ENCODE results near the gene VRK3.
A peak's percentile ranks its signal among the peaks of the same experiment; 100 is the strongest.
"Not testable (repeated sequence)": the region's sequence is repeated elsewhere in the genome, so short reads cannot be mapped to it uniquely, and the experiment has no call there.

VRK3 gene

DNA sequence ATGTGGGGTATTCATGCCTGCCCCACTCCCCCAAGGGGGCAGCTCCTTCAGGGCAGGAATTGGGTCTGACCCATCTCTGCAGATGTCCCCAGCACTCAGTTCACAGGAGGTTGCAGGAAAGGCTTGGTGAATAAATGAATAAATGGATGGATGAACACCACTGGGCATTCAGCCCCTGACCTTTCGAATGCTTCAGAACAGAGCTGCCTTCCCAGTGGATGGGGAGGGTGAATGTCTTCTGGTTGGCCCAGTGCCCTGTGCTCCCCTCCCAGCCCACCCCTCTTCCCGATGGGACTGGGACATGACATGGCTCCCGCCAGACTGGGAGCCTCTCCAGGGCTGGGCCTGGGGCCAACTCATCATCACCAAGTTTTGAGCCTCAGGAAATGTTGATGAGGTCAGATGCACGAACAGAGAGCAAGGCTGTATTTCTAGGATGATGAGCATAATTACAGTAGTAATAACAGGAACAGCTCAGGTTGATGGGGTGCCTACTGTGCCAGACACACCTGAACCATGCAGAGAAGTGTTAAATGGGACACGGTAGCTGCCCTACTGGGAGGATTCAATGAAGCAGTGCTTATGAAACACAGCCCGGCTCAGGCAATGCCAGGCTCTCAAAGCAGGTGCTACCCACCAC lies 25.7 kb downstream of the VRK3 start:
- FAIRE-seq, result no peak
- no peak for DNase-seq (ENCODE audit: extremely low spot score, insufficient read length, low read depth)

GRCh38 chr19:49997709-49998108 lies 27.5 kb downstream of the VRK3 start:
- DNase-seq (ENCODE audit: extremely low spot score, insufficient read length, low read depth) (no peak), FAIRE-seq (peak; percentile 77)

GRCh38 chr19:49988433-49988832 lies 36.7 kb downstream of the VRK3 start:
- FAIRE-seq (no peak), DNase-seq (ENCODE audit: extremely low spot score, insufficient read length, low read depth) (no peak)

DNA sequence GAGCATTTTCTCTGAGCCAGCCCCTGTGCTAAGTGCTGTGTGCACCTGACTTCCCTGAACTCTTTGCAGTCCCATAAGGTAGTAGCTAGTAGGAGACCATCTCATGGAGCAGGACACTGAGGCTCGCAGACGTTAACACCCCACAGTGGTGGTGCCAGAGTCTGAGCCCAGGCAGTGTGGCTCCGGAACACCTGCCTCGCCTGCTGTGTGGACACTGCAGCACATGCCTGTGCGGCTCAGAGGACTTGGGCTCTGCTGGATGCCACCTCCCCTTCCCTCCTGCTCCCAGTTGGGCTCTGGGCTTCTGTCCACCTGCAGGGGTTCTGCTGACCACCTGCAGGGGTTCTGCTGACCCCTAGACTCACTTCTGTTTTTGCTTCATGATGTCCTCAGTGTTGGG lies 37.2 kb downstream of the VRK3 start:
- DNase-seq (ENCODE audit: extremely low spot score, insufficient read length, low read depth) (no peak), FAIRE-seq (no peak)

DNA sequence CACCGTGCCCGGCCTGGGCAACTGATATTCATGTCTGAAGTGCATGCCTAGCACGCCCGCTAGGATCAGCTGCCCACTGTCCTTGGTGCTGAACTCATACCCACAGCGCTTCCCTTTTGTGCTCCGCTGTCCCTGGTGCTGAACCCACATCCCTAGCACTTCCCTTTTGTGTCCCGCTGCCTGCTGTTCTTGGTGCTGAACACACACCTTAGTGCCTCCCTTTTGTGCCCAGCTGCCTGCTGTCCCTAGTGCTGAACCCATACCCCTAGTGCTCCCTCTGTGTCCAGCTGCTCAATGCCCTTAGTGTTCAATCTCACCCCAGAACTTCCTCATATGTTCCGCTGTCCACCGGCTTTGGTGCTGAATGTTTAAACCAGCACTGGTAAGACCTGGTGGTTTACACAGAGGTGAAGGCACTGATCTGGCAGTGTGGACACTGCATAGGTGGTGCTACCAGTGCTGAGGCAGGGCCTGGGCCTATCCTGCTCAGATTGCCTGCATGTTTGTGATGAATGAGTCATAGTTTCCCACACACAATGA lies 37.9 kb downstream of the VRK3 start:
- FAIRE-seq, result peak; percentile 89

GRCh38 chr19:49986354-49986753 lies 38.8 kb downstream of the VRK3 start:
- FAIRE-seq, result no peak

More for the DNA sequence above, 37.9 kb downstream of the VRK3 start:
- DNase-seq (ENCODE audit: extremely low spot score, insufficient read length, low read depth), result peak; percentile 42

DNA sequence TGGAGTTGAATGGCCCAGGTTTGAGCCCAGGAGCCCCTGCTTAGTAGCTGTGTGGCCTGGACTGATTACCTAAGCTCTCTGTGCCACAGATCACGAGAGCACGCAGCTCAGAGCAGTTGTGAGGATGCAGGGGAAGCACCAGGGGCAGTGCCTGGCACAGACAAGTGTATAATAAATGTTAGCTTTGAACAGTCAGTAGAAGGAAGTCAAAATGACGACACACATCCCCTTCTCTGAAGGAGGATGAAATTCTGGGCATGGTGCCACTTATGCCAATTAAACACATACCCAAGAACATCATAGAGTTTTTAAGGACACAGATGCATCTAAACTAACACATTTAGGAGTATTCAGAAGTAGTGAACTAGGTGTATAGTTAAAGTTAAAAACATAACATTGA lies 39.3 kb downstream of the VRK3 start:
- FAIRE-seq, result no peak
- no peak for DNase-seq (ENCODE audit: extremely low spot score, insufficient read length, low read depth)

More at GRCh38 chr19:49986354-49986753, 38.8 kb downstream of the VRK3 start:
- no peak for DNase-seq (ENCODE audit: extremely low spot score, insufficient read length, low read depth)

GRCh38 chr19:49984491-49984890 lies 40.7 kb downstream of the VRK3 start:
- no peak for FAIRE-seq
- no peak for DNase-seq (ENCODE audit: extremely low spot score, insufficient read length, low read depth)

DNA sequence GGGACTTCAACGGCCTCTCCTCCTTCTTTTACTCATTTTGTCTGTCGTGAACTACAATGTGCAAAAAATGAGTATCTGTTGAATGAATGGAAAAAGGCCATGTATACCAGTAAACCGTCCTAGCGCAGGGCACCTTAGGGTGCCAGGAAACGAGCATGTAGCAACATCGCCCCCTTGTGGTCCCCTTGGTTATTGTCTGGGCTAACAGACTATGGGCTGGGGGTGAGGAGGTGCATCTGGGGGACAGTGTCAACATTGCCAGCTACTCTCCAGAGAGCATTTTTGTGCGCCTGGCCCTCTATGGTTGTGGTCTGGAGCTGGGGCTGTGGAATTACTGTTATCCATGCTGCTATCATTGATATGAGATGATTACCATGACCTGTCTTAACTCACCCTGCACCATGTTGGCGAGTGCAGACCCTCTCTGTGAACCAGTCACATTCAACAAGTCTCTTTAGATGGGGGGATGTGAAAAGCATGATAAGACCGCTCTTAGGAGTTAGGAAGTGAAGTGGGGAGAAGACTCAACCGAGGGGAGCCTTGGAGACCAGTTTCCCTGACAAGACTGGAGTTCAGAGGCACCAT lies 41.4 kb downstream of the VRK3 start:
- FAIRE-seq, result peak; percentile 71
- DNase-seq (ENCODE audit: extremely low spot score, insufficient read length, low read depth), result no peak

DNA sequence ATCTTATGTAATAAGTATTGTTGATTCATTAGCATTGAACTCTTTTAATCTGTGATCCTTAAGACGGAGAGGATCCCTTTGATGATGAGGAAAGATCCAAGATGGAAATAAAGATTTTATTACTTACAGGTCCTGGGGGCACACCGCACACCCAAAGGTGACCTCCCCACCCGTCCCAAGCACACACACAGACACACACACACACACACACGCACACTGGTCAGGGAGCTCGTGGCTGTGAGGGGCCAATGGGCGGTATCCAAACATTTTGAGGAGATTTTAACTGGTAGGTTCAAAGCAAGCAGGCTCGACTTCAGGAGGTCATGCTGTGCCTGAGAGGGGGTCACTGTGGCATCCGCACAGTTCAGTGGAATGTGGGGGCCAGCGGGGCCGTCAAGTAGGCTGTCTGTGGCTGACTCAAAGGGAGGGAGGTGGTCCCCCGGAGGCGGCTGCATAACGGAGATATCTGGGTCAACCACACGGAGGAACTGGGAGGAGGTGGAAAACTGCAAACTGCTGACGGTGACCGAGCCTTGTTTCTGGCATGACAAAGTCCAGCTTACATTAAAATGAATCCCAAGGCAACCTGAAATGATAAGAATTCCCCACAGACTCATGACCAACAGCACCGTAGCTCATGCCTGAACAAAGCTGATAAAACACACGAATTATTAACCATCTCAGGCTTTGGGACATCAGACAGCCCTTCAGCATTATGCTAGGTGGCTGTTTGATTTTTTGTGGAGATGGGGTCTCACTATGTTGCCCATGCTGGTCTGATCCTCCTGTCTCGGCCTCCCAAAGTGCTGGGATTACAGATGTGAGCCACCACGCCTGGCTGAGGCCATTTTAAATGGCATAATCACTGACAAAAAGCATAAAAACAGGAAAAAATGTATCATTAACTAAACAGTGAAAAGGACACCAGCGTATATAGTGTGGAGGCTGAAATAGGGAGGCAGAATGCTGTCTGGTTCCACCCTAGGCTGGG lies 43.3 kb downstream of the VRK3 start:
- DNase-seq (ENCODE audit: extremely low spot score, insufficient read length, low read depth) (no peak), FAIRE-seq (no peak)

DNA sequence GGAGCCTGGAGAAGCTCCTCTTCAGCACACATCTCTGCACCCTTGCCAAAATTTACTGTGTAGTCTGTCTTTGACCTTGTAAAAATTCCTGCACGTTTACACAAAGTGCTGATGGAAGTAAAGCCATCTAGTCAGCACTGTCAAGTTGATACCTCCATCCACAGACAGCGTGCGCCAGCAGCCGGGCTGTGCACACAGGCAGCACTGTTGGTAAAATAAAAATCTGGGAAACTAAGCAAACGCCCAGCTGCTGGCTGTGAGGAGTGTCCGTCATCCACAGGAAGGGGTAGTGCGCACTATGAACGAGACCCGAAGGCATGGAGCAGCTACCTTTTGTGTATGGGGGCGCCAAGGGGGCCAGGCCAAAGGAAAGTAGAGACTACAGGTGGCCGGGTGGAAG lies 46.8 kb downstream of the VRK3 start:
- DNase-seq (ENCODE audit: extremely low spot score, insufficient read length, low read depth) (no peak), FAIRE-seq (no peak)

DNA sequence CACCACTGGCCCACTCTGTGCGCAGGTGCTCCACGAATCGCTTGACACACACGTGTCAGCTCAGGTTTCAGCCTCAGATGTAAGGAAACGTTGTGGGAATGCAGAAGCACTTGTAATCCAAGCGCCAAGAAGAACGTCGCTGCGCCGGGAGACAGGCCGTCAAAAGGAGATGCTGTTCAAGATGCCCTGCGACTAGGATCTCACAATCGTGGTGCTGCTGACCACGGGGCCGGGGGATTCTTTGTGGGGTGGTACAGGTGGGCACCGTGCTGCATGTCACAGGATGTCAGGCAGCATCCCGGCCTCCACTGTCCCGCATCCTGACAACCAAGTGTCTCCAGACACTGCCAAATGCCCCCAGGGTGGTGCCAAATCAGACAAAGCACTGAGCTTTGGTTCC lies 47.3 kb downstream of the VRK3 start:
- FAIRE-seq (no peak), DNase-seq (ENCODE audit: extremely low spot score, insufficient read length, low read depth) (no peak)

DNA sequence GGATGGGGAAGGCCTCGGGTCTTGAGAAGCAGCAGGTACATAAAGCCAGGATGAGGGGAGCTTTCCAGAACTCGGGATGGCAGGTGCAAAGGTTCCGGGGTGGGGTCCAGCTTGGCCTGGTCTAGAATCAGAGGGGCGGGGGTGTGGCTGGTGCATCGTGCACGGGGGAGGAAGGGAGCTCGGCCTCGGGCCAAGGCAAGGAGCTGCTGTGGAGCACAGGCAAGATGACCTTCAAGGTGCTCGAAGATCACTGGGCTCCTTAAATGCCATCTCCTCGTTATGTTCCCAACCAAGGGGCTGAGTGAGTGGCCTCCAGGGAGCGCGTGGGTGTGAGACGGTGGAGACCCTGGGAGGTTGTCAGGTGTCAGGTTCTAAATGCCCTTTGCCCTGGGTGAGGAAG lies 48.1 kb downstream of the VRK3 start:
- DNase-seq (ENCODE audit: extremely low spot score, insufficient read length, low read depth) (no peak), FAIRE-seq (no peak)

GRCh38 chr19:49976496-49976895 lies 48.7 kb downstream of the VRK3 start:
- DNase-seq (ENCODE audit: extremely low spot score, insufficient read length, low read depth) (no peak), FAIRE-seq (no peak)

DNA sequence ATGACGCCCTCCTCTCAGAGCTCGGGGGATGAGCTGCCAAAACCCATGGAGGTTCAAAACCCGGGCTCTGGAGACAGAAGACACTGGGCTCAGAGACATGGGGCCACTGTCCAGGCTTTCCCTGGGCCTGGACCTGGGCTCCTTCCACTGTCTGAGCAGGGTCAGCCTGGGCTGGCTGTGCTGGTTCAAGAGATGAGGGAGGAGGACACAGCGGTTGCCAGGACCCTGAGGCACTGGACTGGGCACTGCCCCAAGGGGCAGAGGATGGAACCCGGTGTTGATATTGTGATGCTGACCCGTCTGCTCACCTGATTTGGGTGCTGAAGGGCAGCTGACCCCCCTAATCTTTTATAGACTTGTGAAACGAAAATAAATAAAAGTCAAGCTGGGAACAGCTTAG lies 50.1 kb downstream of the VRK3 start:
- FAIRE-seq (no peak), DNase-seq (ENCODE audit: extremely low spot score, insufficient read length, low read depth) (no peak)

- FAIRE-seq (no peak), DNase-seq (ENCODE audit: extremely low spot score, insufficient read length, low read depth) (no peak)
Observed at GRCh38 chr19:49973987-49974386, 51.2 kb downstream of the VRK3 start.

DNA sequence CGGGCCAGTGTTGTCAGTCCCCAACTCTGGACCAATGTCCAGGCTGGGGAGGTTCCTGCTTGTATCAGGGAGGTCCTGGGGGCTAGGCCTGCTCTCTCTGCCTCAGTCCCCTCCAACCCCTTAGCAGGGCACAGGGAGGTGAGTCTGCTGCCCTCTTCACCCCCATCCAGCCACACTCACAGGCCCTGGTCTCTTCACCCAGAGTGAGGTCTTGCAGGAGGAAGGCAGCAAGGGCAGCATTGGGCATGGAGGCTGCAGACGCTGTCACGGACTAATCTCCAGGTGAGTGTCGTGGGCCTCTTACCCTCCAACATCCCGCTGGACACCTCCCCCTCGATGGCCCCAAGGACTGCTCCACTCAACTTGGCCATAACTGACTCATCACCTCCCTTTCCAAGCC lies 52.3 kb downstream of the VRK3 start:
- no peak for FAIRE-seq
- DNase-seq (ENCODE audit: extremely low spot score, insufficient read length, low read depth), result no peak

DNA sequence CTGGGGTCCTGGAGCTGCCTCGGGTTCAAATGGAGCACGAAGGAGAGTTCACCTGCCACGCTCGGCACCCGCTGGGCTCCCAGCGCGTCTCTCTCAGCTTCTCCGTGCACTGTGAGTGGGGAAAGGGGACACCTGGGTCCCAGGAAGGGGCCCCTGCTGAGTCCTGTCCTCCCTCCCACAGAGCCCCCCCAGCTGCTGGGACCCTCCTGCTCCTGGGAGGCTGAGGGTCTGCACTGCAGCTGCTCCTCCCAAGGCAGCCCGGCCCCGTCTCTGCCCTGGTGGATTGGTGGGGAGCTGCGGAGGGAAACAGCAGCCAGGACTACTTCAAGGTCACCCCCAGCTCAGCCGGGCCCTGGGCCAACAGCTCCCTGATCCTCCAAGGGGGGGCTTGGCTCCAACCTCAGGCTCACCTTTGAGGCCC lies 53.2 kb downstream of the VRK3 start:
- DNase-seq (ENCODE audit: extremely low spot score, insufficient read length, low read depth), result no peak
- FAIRE-seq, result no peak

DNA sequence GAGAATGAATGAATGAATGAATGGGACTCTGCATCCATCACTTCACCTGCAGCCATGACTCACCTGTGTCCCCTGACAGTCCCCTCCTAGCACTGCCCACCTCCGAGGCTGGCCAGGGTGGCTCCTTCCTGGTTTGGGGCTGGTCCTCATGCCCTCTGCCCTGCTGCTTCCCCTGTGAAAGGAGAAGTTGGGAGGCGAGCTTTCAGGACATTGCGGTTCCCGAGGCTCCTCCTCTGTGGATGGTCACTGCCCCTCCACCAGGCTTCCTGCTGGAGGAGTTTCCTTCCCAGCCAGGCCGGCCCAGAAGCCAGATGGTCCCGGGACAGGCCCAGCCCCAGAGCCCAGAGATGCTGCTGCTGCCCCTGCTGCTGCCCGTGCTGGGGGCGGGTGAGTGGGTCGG lies 55.8 kb downstream of the VRK3 start:
- DNase-seq (ENCODE audit: extremely low spot score, insufficient read length, low read depth); FAIRE-seq: not testable (repeated sequence)

- FAIRE-seq (no peak), DNase-seq (ENCODE audit: extremely low spot score, insufficient read length, low read depth) (no peak)
Observed at GRCh38 chr19:49968279-49968922, 56.8 kb downstream of the VRK3 start.

All from GM18507 (cell line).